ENCODE data around the gene CNTNAP3.
"Not testable (repeated sequence)": the region's sequence is repeated elsewhere in the genome, so short reads cannot be mapped to it uniquely, and the experiment has no call there.

DNA sequence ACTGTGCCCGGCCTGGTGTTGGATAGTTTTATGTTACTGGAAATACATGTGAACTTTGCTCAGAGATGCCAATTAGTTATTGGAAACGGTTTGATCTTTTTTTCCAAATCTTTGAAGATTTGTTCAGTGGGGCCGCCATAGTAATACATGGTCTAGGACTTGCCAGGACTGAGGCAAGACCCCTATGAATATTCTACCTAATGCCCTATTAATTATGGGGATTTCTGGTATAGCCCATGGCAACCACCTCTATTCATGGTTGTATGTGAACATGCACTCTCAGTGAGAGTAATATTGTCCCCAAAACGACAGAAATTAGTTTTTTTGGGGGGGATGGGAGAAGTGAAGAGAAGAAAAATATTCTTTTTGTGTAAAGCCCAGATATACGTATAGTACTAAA is 220.3 kb downstream of the CNTNAP3 start:
- TF ChIP-seq, protein P1, sequence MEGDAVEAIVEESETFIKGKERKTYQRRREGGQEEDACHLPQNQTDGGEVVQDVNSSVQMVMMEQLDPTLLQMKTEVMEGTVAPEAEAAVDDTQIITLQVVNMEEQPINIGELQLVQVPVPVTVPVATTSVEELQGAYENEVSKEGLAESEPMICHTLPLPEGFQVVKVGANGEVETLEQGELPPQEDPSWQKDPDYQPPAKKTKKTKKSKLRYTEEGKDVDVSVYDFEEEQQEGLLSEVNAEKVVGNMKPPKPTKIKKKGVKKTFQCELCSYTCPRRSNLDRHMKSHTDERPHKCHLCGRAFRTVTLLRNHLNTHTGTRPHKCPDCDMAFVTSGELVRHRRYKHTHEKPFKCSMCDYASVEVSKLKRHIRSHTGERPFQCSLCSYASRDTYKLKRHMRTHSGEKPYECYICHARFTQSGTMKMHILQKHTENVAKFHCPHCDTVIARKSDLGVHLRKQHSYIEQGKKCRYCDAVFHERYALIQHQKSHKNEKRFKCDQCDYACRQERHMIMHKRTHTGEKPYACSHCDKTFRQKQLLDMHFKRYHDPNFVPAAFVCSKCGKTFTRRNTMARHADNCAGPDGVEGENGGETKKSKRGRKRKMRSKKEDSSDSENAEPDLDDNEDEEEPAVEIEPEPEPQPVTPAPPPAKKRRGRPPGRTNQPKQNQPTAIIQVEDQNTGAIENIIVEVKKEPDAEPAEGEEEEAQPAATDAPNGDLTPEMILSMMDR (IDR thresholded peaks at IDR 0.05) = not testable (repeated sequence)
- TF ChIP-seq POLR2A (IDR thresholded peaks at IDR 0.05) = not testable (repeated sequence)
